ENCODE data around the gene SBSN. TPM values are rescaled to one million over a fixed set of nuclear protein-coding genes. Genes with fewer than 3 reads are reported as not detected.
A peak's percentile ranks its signal among the peaks of the same experiment; 100 is the strongest.

The SBSN gene
- total and polyA plus RNA-seq, 3 experiments from 2014 or later: not detected

GRCh38 chr19:35545001-35545854 is 17.1 kb upstream of the SBSN start, which contains the start of gene TMEM147:
TMEM147 (plus strand) TSS chr19:35545626; CDS start chr19:35545740, 114 bp downstream.
- Mint-ChIP-seq H3K4me1 (peaks cover 23 to 41% (median 23%) of the 10 kb centered on the region in 3 donors), H3K36me3 (peaks cover 1 to 16% (median 3%) of the 10 kb centered on the region in 3 donors), H3K27ac (peak within 1 kb of the TSS; percentile 84 to 97 (median 94)), H3K27me3 (no peaks in the 10 kb centered on the region), H3K4me3 (peak within 1 kb of the TSS; percentile 87 to 94 (median 89)), H3K9me3 (no peaks in the 10 kb centered on the region)
- Histone ChIP-seq H3K4me1 (ENCODE audit: insufficient read depth, low read length) (peaks cover 19% of the 10 kb centered on the region), H3K27ac (ENCODE audit: low read depth, low read length) (peak within 1 kb of the TSS; percentile 75), H3K36me3 (ENCODE audit: insufficient read depth, low read length) (no peaks in the 10 kb centered on the region), H3K9me3 (ENCODE audit: low read length) (no peaks in the 10 kb centered on the region), H3K4me3 (ENCODE audit: low read length) (peak within 1 kb of the TSS; percentile 76), H3K27me3 (ENCODE audit: insufficient read depth, low read length, poor library complexity, severe bottlenecking) (no peaks in the 10 kb centered on the region)
- POLR2A ChIA-PET: interaction anchor here (0.5 kb wide), 1 partner anchor 162 kb away, joined by 3 read pairs; no protein-coding TSS in a partner anchor
- DNase-seq: peak; percentile 66 to 82 (median 70)
- CTCF ChIA-PET: no interaction called here

- DNase-seq: no peak
- H3K27me3 ChIP-seq (ENCODE audit: insufficient read depth, low read length, poor library complexity, severe bottlenecking): no peaks in the 10 kb centered on the region
- Mint-ChIP-seq H3K4me3 (peak overlapping the region; percentile 87 to 94 (median 89)), H3K36me3 (peaks cover 1 to 15% (median 3%) of the 10 kb centered on the region in 3 donors), H3K27ac (peak overlapping the region in 7 of 8 donors; percentile 84 to 96 (median 92)), H3K9me3 (no peaks in the 10 kb centered on the region), H3K4me1 (peaks cover 23 to 40% (median 23%) of the 10 kb centered on the region in 3 donors), H3K27me3 (no peaks in the 10 kb centered on the region)
- no peaks in the 10 kb centered on the region for H3K36me3 ChIP-seq (ENCODE audit: insufficient read depth, low read length)
- H3K4me3 ChIP-seq (ENCODE audit: low read length): peak overlapping the region; percentile 76
- H3K9me3 ChIP-seq (ENCODE audit: low read length): no peaks in the 10 kb centered on the region
- H3K4me1 ChIP-seq (ENCODE audit: insufficient read depth, low read length): peaks cover 19% of the 10 kb centered on the region
- CTCF ChIA-PET: no interaction called here
- POLR2A ChIA-PET: interaction anchor here (0.5 kb wide), 1 partner anchor 163 kb away, joined by 3 read pairs; no protein-coding TSS in a partner anchor
- H3K27ac ChIP-seq (ENCODE audit: low read depth, low read length): peak overlapping the region; percentile 75
These were observed 16.1 kb upstream of the SBSN start for GRCh38 chr19:35544110-35544802.

- Histone ChIP-seq H3K36me3 (ENCODE audit: insufficient read depth, low read length) (no peaks in the 10 kb centered on the region), H3K4me3 (ENCODE audit: low read length) (no peak overlapping the region), H3K9me3 (ENCODE audit: low read length) (no peaks in the 10 kb centered on the region), H3K27ac (ENCODE audit: low read depth, low read length) (no peak overlapping the region), H3K27me3 (ENCODE audit: insufficient read depth, low read length, poor library complexity, severe bottlenecking) (no peaks in the 10 kb centered on the region), H3K4me1 (ENCODE audit: insufficient read depth, low read length) (peaks cover 19% of the 10 kb centered on the region)
- no peaks in the 10 kb centered on the region for H3K27me3 Mint-ChIP-seq
- H3K9me3 Mint-ChIP-seq: no peaks in the 10 kb centered on the region
- DNase-seq: no peak
- H3K4me3 Mint-ChIP-seq: peak overlapping the region in 4 of 7 donors; percentile 3 to 90 (median 62)
- CTCF ChIA-PET: no interaction called here
- POLR2A ChIA-PET: no interaction called here
- peaks cover 0 to 10% (median 0%) of the 10 kb centered on the region in 3 donors for H3K36me3 Mint-ChIP-seq
- H3K27ac Mint-ChIP-seq: peak overlapping the region in 4 of 8 donors; percentile 52 to 89 (median 66)
- peaks cover 18 to 32% (median 23%) of the 10 kb centered on the region in 3 donors for H3K4me1 Mint-ChIP-seq
These were observed 15.4 kb upstream of the SBSN start for GRCh38 chr19:35543280-35544109.

GRCh38 chr19:35542209-35542608 is 14.1 kb upstream of the SBSN start:
- Histone ChIP-seq H3K4me3 (ENCODE audit: low read length) (no peak overlapping the region), H3K36me3 (ENCODE audit: insufficient read depth, low read length) (no peaks in the 10 kb centered on the region), H3K4me1 (ENCODE audit: insufficient read depth, low read length) (peaks cover 19% of the 10 kb centered on the region), H3K27ac (ENCODE audit: low read depth, low read length) (no peak overlapping the region), H3K9me3 (ENCODE audit: low read length) (no peaks in the 10 kb centered on the region), H3K27me3 (ENCODE audit: insufficient read depth, low read length, poor library complexity, severe bottlenecking) (no peaks in the 10 kb centered on the region)
- no peak for DNase-seq
- Mint-ChIP-seq H3K27me3 (no peaks in the 10 kb centered on the region), H3K4me1 (peaks cover 16 to 27% (median 21%) of the 10 kb centered on the region in 3 donors), H3K27ac (peak overlapping the region in 2 of 8 donors; percentile 77 to 81), H3K36me3 (peaks cover 0 to 7% (median 0%) of the 10 kb centered on the region in 3 donors), H3K9me3 (no peaks in the 10 kb centered on the region), H3K4me3 (peak overlapping the region in 2 of 7 donors; percentile 35 to 82)
- POLR2A ChIA-PET: no interaction called here
- CTCF ChIA-PET: no interaction called here

GRCh38 chr19:35540356-35540927 is 12.3 kb upstream of the SBSN start:
- CTCF ChIA-PET: interaction anchor here (1.4 kb wide), 1 partner anchor 9 kb away, joined by 3 read pairs; no protein-coding TSS in a partner anchor
- H3K4me3 Mint-ChIP-seq: peak overlapping the region in 1 of 7 donors; percentile 61
- H3K9me3 Mint-ChIP-seq: no peaks in the 10 kb centered on the region

GRCh38 chr19:35539850-35540249 is 11.7 kb upstream of the SBSN start:
- Mint-ChIP-seq H3K27ac (no peak overlapping the region), H3K9me3 (no peaks in the 10 kb centered on the region), H3K4me3 (no peak overlapping the region), H3K27me3 (peaks cover 1 to 4% of the 10 kb centered on the region in 2 donors), H3K36me3 (peaks cover 0 to 1% (median 0%) of the 10 kb centered on the region in 3 donors), H3K4me1 (peaks cover 5 to 10% (median 6%) of the 10 kb centered on the region in 3 donors)
- Histone ChIP-seq H3K36me3 (ENCODE audit: insufficient read depth, low read length) (no peaks in the 10 kb centered on the region), H3K27me3 (ENCODE audit: insufficient read depth, low read length, poor library complexity, severe bottlenecking) (no peaks in the 10 kb centered on the region), H3K27ac (ENCODE audit: low read depth, low read length) (no peak overlapping the region), H3K4me1 (ENCODE audit: insufficient read depth, low read length) (peaks cover 6% of the 10 kb centered on the region), H3K9me3 (ENCODE audit: low read length) (no peaks in the 10 kb centered on the region), H3K4me3 (ENCODE audit: low read length) (no peak overlapping the region)
- ChIA-PET POLR2A (no interaction called here), CTCF (no interaction called here)
- DNase-seq: no peak

More at GRCh38 chr19:35540356-35540927, 12.3 kb upstream of the SBSN start:
- peaks cover 1 to 4% of the 10 kb centered on the region in 2 donors for H3K27me3 Mint-ChIP-seq
- no peaks in the 10 kb centered on the region for H3K36me3 ChIP-seq (ENCODE audit: insufficient read depth, low read length)
- H3K9me3 ChIP-seq (ENCODE audit: low read length): no peaks in the 10 kb centered on the region
- H3K4me3 ChIP-seq (ENCODE audit: low read length): no peak overlapping the region
- peaks cover 6 to 11% (median 8%) of the 10 kb centered on the region in 3 donors for H3K4me1 Mint-ChIP-seq
- H3K27ac ChIP-seq (ENCODE audit: low read depth, low read length): no peak overlapping the region
- POLR2A ChIA-PET: no interaction called here
- DNase-seq: no peak
- peaks cover 7% of the 10 kb centered on the region for H3K4me1 ChIP-seq (ENCODE audit: insufficient read depth, low read length)
- peak overlapping the region in 3 of 8 donors; percentile 2 to 79 (median 38) for H3K27ac Mint-ChIP-seq
- H3K27me3 ChIP-seq (ENCODE audit: insufficient read depth, low read length, poor library complexity, severe bottlenecking): no peaks in the 10 kb centered on the region
- H3K36me3 Mint-ChIP-seq: peaks cover 0 to 2% (median 0%) of the 10 kb centered on the region in 3 donors

GRCh38 chr19:35539314-35539713 is 11.2 kb upstream of the SBSN start:
- Histone ChIP-seq H3K27ac (ENCODE audit: low read depth, low read length) (no peak overlapping the region), H3K27me3 (ENCODE audit: insufficient read depth, low read length, poor library complexity, severe bottlenecking) (no peaks in the 10 kb centered on the region), H3K9me3 (ENCODE audit: low read length) (no peaks in the 10 kb centered on the region), H3K4me1 (ENCODE audit: insufficient read depth, low read length) (peaks cover under 1% of the 10 kb centered on the region), H3K36me3 (ENCODE audit: insufficient read depth, low read length) (no peaks in the 10 kb centered on the region), H3K4me3 (ENCODE audit: low read length) (no peak overlapping the region)
- H3K27me3 Mint-ChIP-seq: peaks cover 1 to 4% of the 10 kb centered on the region in 2 donors
- H3K36me3 Mint-ChIP-seq: no peaks in the 10 kb centered on the region
- no peak for DNase-seq
- no peaks in the 10 kb centered on the region for H3K9me3 Mint-ChIP-seq
- H3K27ac Mint-ChIP-seq: peak overlapping the region in 1 of 8 donors; percentile 2
- POLR2A ChIA-PET: no interaction called here
- CTCF ChIA-PET: no interaction called here
- H3K4me1 Mint-ChIP-seq: peaks cover under 1 to 6% (median 2%) of the 10 kb centered on the region in 3 donors
- H3K4me3 Mint-ChIP-seq: no peak overlapping the region

Data from CD8-positive, alpha-beta memory T cell (primary cell).